NCI-H2227 treated with DMSO at 0.1 percent for 48 hours (cell line): ENCODE data around the gene NHERF2.
A peak's percentile ranks its signal among the peaks of the same experiment; 100 is the strongest.

Experiments
- DNase-seq: peaks from one replicate; lab custom pipeline; 2025; lab: John Stamatoyannopoulos, UW

The NHERF2 gene

GRCh38 chr16:2026461-2027023 lies at the start of gene NHERF2:
Gene NHERF2, plus strand, starts transcription at chr16:2026902. Its CDS starts 104 bp downstream, at chr16:2027006.
- no peak for DNase-seq

GRCh38 chr16:1976951-1977874 lies 49.5 kb upstream of the NHERF2 start:
- DNase-seq, result no peak

GRCh38 chr16:1977875-1978268 lies 48.8 kb upstream of the NHERF2 start:
- no peak for DNase-seq

- no peak for DNase-seq
These were observed 48.1 kb upstream of the NHERF2 start for GRCh38 chr16:1978476-1979120.

- no peak for DNase-seq
These were observed 47.3 kb upstream of the NHERF2 start for GRCh38 chr16:1979271-1980029.

GRCh38 chr16:1980030-1980769 lies 46.5 kb upstream of the NHERF2 start:
- DNase-seq, result no peak

- no peak for DNase-seq
These were observed 46.0 kb upstream of the NHERF2 start for GRCh38 chr16:1980770-1981087.

- DNase-seq, result no peak
These were observed 45.3 kb upstream of the NHERF2 start, which contains the start of gene NOXO1 for GRCh38 chr16:1981398-1981836. Gene NOXO1, minus strand, starts transcription at chr16:1981469. Its CDS starts 290 bp downstream, at chr16:1981179.

GRCh38 chr16:1982013-1982433 lies 44.7 kb upstream of the NHERF2 start:
- DNase-seq, result no peak

GRCh38 chr16:1982991-1983543 lies 43.6 kb upstream of the NHERF2 start:
- no peak for DNase-seq

GRCh38 chr16:1983544-1984346 lies 43.0 kb upstream of the NHERF2 start, which contains the start of gene GFER:
Gene GFER, plus strand, starts transcription at chr16:1984193. Its CDS starts 26 bp downstream, at chr16:1984219.
- DNase-seq, result peak; percentile 86

- DNase-seq, result no peak
These were observed 42.1 kb upstream of the NHERF2 start for GRCh38 chr16:1984347-1985225.

- no peak for DNase-seq
These were observed 41.1 kb upstream of the NHERF2 start for GRCh38 chr16:1985466-1986150.

- DNase-seq, result no peak
These were observed 39.5 kb upstream of the NHERF2 start for GRCh38 chr16:1987198-1987597.

- DNase-seq, result no peak
These were observed 37.2 kb upstream of the NHERF2 start, which contains the start of gene SYNGR3 for GRCh38 chr16:1989209-1990100. Gene SYNGR3, plus strand, starts transcription at chr16:1989970. Its CDS starts 133 bp downstream, at chr16:1990103.

- no peak for DNase-seq
These were observed 36.7 kb upstream of the NHERF2 start for GRCh38 chr16:1990101-1990350.

GRCh38 chr16:1990351-1991134 lies 36.2 kb upstream of the NHERF2 start:
- no peak for DNase-seq
